Fibroblast of lung (primary cell): ENCODE results near the gene G6PD.

Experiments
- EZH2 ChIP-seq: IDR thresholded peaks from 2 replicates; pipeline ENCODE4 v1.5.1; 2012; ENCODE audit warnings: low read length, control low read depth, mild to moderate bottlenecking; ENCODE audit errors: missing control alignments
- TF ChIP-seq, protein P1 (sequence below), 2 donors: IDR thresholded peaks in 1 of 2; conservative IDR thresholded peaks in 1 of 2; 1 replicate in 1 of 2; 2 replicates in 1 of 2; pipeline ENCODE4 v1.5.1; 2011 to 2012; ENCODE audit warnings: low read length in 2 of 2, control low read depth in 1 of 2, inconsistent platforms in 1 of 2, low read depth in 1 of 2, mild to moderate bottlenecking in 1 of 2

DNA sequence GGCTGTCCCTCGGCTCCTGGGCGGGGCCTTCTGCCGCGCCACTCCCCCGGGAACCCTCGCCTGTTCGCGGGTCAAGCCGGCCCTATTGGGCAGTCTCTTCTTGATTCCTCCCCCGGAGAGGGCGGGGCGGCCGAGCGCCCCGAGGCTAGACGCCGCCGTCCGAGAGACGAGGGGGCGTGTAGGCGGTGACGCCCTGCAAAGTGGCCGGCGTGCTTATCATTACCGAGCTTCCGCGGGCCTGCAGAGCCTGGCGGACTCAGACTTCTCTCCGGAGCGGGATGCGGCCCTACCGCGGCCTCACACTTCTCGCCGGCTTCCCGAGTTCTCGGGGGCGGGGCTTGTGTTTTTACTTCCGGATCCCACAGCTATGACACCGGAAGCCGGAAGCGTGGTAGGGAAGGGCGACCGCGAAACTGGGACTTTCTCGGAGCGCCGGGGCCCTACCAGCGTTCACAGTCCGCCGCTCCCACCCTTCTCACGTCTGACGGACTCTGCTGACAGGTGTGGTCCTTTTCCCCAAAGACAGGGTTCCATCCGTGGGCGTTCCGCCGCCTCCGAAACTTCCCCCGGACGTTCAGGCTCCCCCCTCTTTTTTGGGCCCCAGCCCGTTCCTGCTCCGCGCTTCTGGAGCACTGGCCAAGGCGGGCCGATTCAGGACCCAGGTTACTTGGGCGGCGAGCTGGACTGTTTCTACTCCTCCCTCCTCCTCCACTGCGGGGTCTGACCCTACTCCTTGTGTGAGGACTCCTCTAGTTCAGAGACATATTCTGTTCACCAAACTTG is 790 bp upstream of the G6PD start, which contains the start of gene IKBKG:
- TF ChIP-seq, protein P1, sequence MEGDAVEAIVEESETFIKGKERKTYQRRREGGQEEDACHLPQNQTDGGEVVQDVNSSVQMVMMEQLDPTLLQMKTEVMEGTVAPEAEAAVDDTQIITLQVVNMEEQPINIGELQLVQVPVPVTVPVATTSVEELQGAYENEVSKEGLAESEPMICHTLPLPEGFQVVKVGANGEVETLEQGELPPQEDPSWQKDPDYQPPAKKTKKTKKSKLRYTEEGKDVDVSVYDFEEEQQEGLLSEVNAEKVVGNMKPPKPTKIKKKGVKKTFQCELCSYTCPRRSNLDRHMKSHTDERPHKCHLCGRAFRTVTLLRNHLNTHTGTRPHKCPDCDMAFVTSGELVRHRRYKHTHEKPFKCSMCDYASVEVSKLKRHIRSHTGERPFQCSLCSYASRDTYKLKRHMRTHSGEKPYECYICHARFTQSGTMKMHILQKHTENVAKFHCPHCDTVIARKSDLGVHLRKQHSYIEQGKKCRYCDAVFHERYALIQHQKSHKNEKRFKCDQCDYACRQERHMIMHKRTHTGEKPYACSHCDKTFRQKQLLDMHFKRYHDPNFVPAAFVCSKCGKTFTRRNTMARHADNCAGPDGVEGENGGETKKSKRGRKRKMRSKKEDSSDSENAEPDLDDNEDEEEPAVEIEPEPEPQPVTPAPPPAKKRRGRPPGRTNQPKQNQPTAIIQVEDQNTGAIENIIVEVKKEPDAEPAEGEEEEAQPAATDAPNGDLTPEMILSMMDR (conservative IDR thresholded peaks at IDR 0.05 in 1 of 2, IDR thresholded peaks at IDR 0.05 in 1 of 2; ENCODE audit: low read depth in 1 of 2, low read length in 2 of 2) = no peak
- no peak for TF ChIP-seq EZH2
